Stimulated activated CD4-positive, alpha-beta T cell treated with anti-CD3 and anti-CD28 coated beads, Interleukin-4, amount 100 ng/mL, for 48 hours (primary cell): ENCODE results near the gene UBA7.
"Not testable (repeated sequence)": the region's sequence is repeated elsewhere in the genome, so short reads cannot be mapped to it uniquely, and the experiment has no call there.

ENCODE experiments used
- DNase-seq, 2 donors: peaks; one replicate each; pipeline ENCODE4 v3.0.0-alpha.2; 2020; ENCODE audit warnings: low read depth in 2 of 2

The UBA7 gene

GRCh38 chr3:49813497-49814174, at the start of gene UBA7:
Gene UBA7, minus strand, starts transcription at chr3:49813953. Its CDS starts 166 bp downstream, at chr3:49813787.
- peak in 1 of 2 donors; percentile 21 for DNase-seq

- DNase-seq, result no peak
These were observed 46.0 kb upstream of the UBA7 start for GRCh38 chr3:49859576-49860305.

GRCh38 chr3:49856181-49857005, 42.6 kb upstream of the UBA7 start, which contains the start of gene TRAIP:
Gene TRAIP, minus strand, starts transcription at chr3:49856564. Its CDS starts 111 bp downstream, at chr3:49856453.
- peak; percentile 90 to 92 for DNase-seq

GRCh38 chr3:49855662-49856061, 41.9 kb upstream of the UBA7 start:
- no peak for DNase-seq

- DNase-seq, result no peak
These were observed 31.9 kb upstream of the UBA7 start for GRCh38 chr3:49845694-49846093.

GRCh38 chr3:49844464-49845183, 30.9 kb upstream of the UBA7 start:
- no peak for DNase-seq

GRCh38 chr3:49842843-49843517, 29.2 kb upstream of the UBA7 start:
- no peak for DNase-seq

- no peak for DNase-seq
These were observed 28.1 kb upstream of the UBA7 start for GRCh38 chr3:49841806-49842205.

- DNase-seq, result no peak
These were observed 27.5 kb upstream of the UBA7 start for GRCh38 chr3:49841126-49841696.

GRCh38 chr3:49840388-49840787, 26.6 kb upstream of the UBA7 start:
- DNase-seq, result no peak

GRCh38 chr3:49839193-49839809, 25.5 kb upstream of the UBA7 start:
- DNase-seq, result peak; percentile 70

GRCh38 chr3:49831341-49831740, 17.6 kb upstream of the UBA7 start:
- DNase-seq, result no peak

GRCh38 chr3:49826016-49826415, 12.3 kb upstream of the UBA7 start:
- no peak for DNase-seq

GRCh38 chr3:49823131-49823530, 9.4 kb upstream of the UBA7 start:
- not testable (repeated sequence) for DNase-seq

GRCh38 chr3:49812916-49813496, 747 bp downstream of the UBA7 start:
- DNase-seq, result no peak

GRCh38 chr3:49807431-49808114, 6.2 kb downstream of the UBA7 start:
- DNase-seq, result no peak

GRCh38 chr3:49806850-49807249, 6.9 kb downstream of the UBA7 start:
- DNase-seq, result no peak

GRCh38 chr3:49805897-49806701, 7.7 kb downstream of the UBA7 start:
- DNase-seq, result no peak
